SU-DHL-6 (cell line): ENCODE data around the gene HS2ST1.

ENCODE experiments used
- EZH2phosphoT487 ChIP-seq: fragments of 200-600 bp; sonication (generic), shearing (Covaris generic); conservative IDR thresholded peaks from 2 replicates; pipeline ENCODE4 v1.6.1; 2018; ENCODE audit warnings: mild to moderate bottlenecking, antibody characterized with exemption, low read length, moderate library complexity, mixed read lengths
- TF ChIP-seq, protein P1 (sequence below): fragments of 200-600 bp; sonication (generic); IDR thresholded peaks from one replicate; pipeline ENCODE4 v1.5.1; 2017; ENCODE audit warnings: antibody characterized with exemption, mild to moderate bottlenecking, low read length, moderate library complexity; ENCODE audit not compliant: insufficient read depth, poor library complexity, severe bottlenecking

DNA sequence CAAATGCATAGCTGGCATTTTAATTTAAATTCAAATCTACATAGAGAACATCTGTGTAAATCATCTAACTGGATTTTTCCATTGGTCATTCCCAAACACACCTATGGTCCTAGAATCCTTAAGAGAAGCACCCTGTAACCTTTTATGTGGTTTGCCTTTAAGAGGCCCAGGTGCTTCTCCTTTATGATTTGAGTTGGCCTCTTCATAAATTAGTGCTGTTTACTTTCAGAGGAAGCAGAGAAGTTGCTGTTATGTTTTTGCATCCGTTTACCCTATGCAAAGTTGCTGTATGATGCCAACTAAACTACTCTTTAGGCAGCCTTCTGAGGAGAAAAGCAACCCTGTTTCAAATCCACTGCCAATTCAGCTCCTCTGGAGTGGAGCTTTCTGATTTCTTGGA lies 193.8 kb downstream of the HS2ST1 start:
- TF ChIP-seq, protein P1, sequence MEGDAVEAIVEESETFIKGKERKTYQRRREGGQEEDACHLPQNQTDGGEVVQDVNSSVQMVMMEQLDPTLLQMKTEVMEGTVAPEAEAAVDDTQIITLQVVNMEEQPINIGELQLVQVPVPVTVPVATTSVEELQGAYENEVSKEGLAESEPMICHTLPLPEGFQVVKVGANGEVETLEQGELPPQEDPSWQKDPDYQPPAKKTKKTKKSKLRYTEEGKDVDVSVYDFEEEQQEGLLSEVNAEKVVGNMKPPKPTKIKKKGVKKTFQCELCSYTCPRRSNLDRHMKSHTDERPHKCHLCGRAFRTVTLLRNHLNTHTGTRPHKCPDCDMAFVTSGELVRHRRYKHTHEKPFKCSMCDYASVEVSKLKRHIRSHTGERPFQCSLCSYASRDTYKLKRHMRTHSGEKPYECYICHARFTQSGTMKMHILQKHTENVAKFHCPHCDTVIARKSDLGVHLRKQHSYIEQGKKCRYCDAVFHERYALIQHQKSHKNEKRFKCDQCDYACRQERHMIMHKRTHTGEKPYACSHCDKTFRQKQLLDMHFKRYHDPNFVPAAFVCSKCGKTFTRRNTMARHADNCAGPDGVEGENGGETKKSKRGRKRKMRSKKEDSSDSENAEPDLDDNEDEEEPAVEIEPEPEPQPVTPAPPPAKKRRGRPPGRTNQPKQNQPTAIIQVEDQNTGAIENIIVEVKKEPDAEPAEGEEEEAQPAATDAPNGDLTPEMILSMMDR: no peak
- TF ChIP-seq EZH2phosphoT487: no peak
